HS-5 (cell line): ENCODE results near the gene PLXND1.

Experiments used
- DNase-seq: peaks from one replicate; pipeline ENCODE4 v3.0.0-alpha.2; 2012; ENCODE audit warnings: low read depth

Gene PLXND1

GRCh38 chr3:129626744-129627349 lies 20.4 kb upstream of the PLXND1 start:
- DNase-seq = peak; percentile 53

DNA sequence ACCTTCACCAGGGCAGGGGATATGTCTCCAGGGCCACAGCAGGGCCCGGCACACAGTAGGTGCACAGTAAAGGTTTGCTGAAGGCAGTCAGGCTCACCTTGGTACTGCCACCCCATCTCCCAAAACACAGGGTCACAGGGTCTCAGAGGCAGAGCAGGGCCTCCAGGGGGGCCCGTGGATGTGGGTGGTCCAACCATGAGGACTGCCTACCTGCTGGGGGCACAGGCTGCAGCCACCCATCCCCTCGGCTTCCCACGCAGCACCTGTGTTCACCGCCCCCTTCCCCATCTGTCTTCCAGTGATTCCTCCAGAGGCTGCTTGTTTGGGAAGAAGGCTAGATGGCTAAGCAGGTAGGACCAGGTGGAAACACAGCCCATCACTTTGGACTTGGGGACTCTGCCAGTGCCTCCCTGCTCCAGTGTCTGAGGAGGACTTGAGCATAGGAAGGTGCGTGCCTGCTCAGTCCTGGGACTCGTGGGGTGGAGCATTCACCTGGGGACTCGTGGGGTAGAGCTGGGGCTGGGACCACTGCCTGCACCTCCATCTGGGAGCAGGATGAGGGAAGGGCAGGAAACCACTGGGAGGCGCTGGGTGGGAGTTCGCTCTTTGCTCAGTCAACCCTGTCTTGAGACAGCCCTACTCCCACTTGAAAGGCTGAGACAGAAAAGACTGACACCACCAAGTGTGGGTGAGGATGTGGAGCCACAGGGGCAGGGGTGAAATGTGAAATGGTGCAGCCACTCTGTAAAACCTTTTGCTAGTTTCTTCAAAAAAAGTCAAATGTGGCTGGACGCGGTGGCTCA lies 18.8 kb upstream of the PLXND1 start:
- DNase-seq = no peak

DNA sequence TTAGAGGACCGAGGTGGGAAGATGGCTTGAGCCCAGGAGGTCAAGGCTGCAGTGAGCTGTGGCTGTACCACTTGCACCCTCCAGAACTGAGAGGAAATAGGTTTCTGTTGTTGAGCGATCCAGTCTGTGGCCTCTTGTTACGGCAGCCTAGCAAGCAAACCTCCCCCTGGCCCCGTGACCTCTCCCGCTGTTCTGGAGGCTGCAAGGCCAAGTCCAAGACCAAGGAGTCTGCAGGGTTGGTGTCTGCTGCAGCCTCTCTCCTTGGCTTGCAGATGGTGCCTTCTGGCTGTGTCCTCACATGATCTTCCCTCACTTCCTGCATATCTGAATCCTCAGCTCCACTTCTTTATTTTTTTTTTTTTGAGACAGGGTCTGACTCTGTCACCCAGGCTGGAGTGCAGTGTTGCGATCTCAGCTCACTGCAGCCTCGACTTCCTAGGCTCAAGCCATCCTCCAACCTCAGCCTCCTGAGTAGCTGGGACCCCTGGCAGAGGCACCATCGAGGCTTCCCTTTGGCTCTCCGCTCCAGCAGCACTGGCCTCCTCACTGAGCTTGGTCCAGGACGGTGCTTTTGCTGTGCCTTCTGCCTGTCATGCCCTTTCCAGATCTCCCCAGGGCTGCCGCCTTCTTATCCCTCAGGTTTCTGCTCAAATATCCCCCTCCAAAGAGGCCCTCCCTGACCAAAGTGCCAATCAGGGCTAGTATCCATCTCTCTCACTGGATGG lies 18.0 kb upstream of the PLXND1 start:
- no peak for DNase-seq

DNA sequence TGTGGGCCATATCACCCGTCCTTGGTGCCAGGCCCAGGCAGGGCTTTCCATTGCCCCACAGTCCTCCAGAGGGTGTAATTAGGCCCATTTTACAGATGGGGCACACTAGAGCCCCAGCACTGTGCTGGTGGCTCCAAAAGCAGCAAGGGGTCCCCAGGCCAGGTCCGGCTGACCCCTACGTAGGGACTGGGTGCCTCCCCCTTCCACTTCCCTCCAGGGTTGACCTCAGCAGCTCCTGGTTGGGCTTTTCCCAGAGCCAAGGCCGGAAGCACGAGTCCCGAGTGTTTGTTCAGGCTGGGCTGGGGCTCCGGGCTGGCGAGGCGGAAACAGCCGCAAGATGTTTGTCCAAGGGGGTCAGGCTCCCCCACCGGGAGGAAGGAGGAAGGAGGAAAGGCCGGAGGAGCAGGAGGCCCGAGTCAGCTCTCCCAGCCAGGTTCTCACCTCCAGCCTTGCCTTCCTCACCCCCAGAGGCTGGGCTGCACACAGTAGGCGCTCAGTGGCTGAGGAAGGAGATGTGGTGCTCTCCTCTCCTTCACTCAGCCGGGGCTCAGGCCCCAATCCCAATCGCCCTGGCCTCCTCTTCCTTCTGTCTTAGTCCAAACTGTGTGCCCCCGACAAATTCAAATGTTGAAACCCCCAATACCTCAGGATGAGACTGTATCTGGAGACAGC lies 17.1 kb upstream of the PLXND1 start:
- no peak for DNase-seq

DNA sequence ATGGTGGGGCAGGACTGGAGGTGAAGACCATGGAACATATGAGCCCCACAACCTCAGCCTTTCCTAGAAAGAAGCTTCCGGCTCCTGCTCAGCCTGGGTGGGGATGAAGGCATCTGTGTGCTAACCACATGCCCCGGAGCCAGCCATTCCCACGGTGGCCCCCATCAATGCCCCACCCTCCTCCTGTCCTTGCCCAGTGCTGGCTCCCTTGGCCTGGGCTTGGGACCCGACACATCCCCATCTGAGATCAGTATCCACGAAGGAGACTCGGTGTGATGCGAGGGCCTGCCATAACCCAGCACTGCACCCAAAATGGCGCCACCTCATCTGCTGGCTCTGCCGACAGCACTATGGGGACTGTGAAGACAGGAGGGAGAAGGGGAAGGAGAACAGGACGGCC lies 16.5 kb upstream of the PLXND1 start:
- no peak for DNase-seq

DNA sequence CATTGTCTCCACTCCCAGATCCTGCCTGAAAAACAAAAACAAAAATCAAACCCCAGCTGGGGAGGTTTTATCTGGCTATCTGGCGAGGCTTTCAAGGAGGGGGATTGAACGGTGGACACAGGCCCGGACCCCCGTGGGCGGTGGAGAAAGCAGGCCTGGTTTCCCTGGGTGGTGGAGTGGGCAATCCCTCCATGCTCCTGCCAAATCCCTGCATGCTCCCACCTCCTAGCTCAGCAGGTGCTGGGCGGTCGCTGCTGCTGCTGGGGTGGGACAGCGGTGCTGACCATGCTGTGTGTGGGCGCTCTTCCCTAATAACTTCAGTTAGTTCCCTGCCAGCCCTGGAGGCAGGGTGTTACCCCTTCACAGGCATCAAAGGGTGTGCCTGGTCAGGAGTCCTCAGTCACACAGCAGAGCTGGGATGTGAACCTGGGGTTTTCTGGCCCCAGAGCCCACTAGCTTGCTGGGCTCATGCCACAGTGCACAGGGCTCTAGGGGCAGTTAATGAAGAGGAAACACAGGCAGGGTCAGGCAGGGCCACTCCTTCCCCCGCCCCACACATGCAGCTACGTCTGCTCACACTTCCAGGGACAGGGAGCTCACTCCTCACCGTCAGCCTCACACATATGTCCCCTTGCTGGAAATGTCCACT lies 15.9 kb upstream of the PLXND1 start:
- no peak for DNase-seq

GRCh38 chr3:129621626-129622225 lies 15.2 kb upstream of the PLXND1 start:
- no peak for DNase-seq

GRCh38 chr3:129620828-129621559 lies 14.5 kb upstream of the PLXND1 start:
- no peak for DNase-seq

DNA sequence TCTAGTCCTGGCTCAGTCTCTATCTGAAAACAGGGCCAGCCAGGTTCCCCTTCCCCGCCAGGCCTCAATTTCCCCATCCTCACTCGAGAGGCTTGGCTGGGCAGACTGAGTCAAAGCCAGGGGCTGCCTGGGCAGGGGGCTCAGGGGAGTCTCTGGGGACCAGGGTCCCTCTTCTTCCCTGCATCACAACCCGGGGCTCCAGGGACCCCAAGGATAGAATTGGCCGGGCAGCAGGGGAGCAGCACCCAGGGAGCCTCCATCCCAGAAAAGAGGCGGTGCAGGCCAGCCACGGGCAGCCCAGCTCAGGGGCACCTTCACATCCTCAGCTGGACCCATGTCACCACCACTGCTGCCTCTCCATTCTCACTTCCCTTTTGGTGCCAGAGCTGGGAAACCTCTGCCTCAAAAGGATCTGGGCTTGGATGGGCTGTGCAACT lies 13.3 kb upstream of the PLXND1 start:
- DNase-seq = no peak

GRCh38 chr3:129618901-129619671 lies 12.6 kb upstream of the PLXND1 start:
- no peak for DNase-seq

DNA sequence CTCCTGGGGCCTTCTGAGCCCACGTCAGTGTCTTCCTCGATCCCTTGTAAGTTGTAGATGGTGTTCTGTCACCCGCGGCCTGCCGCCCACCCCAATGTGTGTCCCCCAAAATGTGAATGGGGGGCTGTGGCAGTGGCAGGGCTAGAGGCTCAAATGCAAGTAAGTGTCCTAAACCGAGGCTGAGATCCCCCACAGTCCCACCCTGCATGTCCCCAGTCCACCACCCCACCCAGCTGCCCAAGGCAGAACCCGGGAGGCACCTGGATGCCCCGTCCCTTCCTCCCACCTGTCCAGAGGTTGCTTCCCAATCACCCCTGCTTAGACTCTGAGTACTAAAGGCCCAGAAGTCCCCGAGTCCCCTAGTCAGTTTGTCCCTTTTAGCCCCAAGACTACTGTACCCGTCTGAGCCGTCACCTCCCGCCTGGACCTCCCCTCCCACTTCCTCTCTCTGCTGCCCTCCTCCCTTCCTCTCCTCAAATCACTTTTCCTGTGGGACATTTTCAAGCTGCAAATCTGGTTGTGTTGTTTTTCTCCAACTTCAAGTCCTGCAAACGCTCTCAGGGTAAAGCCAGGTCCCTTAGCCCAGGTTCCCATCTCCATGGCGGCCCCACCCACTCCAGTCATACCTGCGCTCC lies 11.8 kb upstream of the PLXND1 start:
- DNase-seq = no peak

DNA sequence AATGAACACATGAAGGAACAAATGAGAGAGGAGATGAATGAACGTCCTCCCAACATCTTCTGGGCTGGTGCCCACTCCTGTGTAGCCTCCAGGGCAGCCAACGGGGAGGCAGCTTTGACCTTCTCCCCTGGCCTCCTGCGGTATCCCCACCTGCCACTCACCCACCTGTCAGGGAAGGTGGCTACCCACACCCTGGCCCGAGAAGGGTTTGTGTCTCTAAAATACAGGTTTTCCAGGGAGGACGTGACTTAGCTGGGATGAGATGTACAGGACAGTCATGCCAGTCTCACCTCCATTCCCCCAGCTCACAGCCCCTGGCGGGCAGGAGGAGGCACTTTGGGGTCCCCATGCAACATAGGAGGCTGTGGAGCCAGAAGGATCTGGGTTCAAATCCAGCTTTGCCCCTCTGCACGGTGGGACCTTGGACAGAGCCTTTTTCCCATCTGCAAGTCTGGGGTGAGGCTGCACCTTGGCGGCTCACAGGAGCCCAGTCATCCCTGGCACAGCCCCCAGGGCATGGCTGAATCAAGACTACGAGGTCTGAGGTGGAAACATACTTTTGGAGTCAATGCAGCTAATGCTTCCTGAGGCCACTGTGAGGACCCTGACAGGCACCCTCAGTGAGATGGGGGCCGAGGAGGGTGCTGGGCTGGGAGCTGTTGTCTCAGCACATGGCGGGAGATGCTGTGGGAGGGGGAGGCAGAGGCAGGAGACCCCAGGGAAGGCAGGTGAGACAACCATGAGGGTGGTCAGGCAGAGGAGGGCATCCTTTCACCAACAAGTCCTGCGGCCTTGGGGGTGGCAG lies 11.1 kb upstream of the PLXND1 start:
- DNase-seq = no peak

DNA sequence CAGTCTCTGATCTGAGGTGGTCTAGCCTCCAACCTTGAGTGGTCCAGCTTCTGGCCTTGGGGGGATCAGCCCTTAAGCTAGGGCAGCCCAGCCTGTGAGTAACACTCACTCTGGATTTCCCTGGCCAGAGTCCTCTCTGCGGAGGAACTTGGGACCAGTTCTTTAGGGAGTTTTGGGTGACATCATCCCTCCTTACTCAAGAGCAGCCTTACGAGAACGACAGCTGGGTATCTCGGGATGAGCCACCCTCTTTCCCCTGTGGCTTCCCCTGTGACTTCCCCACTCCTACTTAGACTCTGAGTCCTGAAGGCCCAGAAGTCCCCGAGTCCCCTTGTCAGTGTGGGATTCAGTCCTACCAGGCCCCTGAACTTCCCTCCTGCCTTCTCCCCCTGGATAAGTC lies 10.2 kb upstream of the PLXND1 start:
- DNase-seq = no peak

DNA sequence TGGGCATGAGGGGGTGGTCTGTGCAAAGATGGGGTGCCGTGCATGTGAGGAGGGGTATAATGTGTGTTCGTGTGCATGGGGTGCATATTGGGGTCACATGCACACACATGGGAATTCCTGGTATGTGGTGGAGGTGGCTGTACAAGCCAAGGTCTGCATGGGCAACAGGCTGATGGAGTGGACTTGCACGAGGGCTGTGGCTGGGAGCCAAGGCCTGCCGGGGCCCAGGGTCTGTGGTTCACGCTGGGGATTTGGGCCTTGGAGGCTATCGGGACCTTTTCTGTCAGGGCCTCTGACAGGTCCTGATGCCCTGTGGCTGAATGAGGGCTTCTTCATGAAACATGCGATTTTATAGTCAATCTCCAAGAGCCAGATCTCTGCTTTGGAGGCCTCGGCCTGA lies 9.8 kb upstream of the PLXND1 start:
- DNase-seq = no peak

DNA sequence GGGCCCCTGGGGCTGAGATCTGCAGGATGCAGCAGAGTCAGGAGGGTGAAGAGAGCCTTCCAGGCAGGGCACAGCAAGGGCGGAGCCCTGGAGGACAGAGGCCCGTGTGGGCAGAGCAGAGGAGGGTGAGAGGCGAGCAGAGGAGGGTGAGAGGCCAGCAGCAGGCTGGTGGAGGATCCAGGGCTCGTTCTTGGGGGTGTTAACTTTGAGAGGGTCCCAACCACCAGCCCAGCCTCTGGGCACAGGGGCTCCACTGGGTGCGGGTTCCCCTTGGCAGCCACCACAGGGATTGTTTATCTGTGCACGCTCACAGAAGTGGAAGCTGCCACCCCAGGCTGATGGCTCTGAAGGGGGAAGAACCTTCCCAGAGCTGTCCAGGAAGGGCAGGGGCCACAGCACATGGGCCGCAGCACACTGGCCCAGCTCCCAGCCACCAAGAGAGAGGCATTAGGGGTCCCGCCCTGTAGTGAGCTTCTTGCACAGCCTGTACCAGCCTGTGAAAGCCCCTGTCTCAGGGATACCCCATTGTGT lies 9.3 kb upstream of the PLXND1 start:
- DNase-seq = no peak

DNA sequence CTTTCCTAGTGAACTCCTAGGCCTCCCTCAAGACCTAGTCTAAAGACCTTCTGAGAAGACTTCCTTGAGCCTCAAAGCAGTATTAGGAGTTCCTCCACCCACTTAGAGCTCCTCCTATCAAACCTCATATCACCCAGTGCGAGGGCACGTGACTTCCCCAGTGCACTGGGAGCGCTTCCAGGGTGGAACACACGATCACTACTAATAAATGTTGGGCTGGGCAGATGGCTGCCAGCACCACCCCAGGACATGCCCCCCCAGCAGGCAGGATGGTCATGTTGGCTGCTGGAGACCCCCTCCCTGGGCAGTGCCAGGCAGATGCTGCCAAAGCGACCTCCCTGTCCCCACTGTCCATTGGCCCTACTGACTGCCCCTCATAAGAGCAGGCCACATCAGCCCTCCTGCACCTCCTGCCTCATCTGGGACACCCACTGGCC lies 8.5 kb upstream of the PLXND1 start:
- no peak for DNase-seq

DNA sequence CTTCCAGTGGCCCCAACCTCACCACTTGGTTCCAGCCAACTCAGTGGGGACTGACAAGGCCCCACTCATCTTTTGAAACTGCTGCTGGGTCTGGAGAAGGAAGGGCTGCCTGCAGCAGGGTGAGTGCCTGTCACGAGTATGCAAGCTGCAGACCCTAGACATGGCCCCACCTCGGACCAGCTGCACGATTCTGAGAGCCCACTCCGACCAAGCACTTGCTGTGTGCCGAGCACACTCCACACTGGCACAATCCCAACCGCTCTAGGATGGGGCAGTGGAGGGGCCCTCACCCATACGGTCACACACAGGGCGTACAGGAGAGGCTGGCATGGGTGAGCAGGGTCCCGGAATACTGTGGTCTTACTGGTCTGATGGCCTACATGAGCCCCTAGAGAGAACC lies 8.0 kb upstream of the PLXND1 start:
- no peak for DNase-seq

DNA sequence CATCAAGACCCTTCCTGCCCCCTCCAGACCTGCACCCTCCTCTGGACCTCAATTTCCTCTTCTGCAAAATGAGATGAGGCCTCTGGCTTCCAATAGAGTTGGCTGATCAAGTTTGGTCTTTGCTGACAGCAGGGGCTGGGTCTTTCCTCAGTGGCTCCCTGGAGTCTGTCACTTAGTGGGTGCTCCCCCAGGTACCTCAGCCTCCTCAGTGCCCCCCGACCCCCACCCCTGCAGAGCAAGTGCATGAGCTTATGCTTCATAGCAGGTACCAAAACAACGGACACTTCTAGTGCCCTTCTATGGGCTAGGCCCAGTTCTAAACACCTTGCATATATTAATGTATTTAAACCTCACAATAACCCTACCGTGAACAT lies 6.9 kb upstream of the PLXND1 start:
- no peak for DNase-seq
